ENCODE results near the gene NRIP2.

NRIP2 gene, protein sequence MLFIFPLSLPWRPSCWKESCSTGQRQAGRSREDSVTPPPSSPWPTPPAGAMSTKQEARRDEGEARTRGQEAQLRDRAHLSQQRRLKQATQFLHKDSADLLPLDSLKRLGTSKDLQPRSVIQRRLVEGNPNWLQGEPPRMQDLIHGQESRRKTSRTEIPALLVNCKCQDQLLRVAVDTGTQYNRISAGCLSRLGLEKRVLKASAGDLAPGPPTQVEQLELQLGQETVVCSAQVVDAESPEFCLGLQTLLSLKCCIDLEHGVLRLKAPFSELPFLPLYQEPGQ

DNA sequence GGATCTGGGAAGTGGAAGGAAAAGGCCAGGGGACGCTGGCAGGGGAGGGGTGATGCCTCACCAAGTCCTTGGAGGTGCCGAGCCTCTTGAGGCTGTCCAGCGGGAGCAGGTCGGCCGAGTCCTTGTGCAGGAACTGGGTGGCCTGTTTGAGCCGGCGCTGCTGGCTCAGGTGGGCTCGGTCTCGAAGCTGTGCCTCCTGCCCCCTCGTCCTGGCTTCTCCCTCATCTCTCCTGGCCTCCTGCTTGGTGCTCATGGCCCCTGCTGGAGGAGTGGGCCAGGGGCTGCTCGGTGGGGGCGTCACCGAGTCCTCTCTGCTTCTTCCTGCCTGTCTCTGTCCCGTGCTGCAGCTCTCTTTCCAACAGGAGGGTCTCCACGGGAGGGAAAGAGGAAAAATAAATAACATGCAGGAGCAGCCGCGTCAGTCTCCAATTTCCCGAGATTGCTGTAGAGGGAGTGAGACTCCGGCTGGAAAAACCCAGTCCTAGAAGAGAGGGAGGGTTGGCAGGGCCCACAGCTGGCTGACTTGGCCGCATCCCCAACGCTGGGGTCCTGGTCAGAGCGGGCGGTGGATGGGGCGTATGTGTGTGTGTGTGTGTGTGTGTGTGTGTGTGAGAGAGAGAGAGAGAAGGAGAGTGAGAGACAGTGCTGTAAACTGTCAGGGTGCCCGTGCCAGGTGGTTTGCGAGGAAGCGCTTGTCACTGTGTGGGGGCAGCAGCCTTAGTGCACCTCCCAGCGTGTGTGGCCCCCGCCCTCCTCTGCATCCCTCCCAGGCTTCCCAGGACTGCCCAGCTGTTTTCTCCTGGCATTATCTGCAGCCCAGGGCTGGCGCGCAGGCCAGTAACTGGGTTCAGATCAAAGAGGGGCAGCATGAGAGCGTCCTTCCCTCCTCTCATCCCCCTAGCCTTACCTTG, at the start of gene NRIP2:
Gene NRIP2 (minus strand): TSS at position 455 of the 911 bp plus-strand sequence. CDS start 52 bp downstream, at position 403.
- no peaks in the 10 kb centered on the region for H3F3A ChIP-seq (ENCODE audit: insufficient read depth)
- H3K27me3 ChIP-seq (ENCODE audit: low read length): no peaks in the 10 kb centered on the region
- no peak within 1 kb of the TSS for H2AFZ ChIP-seq (ENCODE audit: low read depth, low read length, severe bottlenecking)
- no peaks in the 10 kb centered on the region for H4K20me1 ChIP-seq (ENCODE audit: low read depth, low read length)
- no peaks in the 10 kb centered on the region for H3K9me3 ChIP-seq (ENCODE audit: insufficient read depth, low read length)
- H3K4me2 ChIP-seq (ENCODE audit: low read depth, low read length, poor library complexity, severe bottlenecking): no peak within 1 kb of the TSS
- H3K9me2 ChIP-seq (replicated peaks; ENCODE audit: insufficient read depth, low read length): no peaks in the 10 kb centered on the region
- H3K36me3 ChIP-seq (ENCODE audit: low read length): no peaks in the 10 kb centered on the region
- no peak within 1 kb of the TSS for H3K27ac ChIP-seq (ENCODE audit: low read depth, low read length)
- H3K9ac ChIP-seq (ENCODE audit: low read length): no peak within 1 kb of the TSS
- H3K4me3 ChIP-seq (ENCODE audit: insufficient read depth, low read length, poor library complexity, severe bottlenecking): no peak within 1 kb of the TSS
- TF ChIP-seq, protein P1, sequence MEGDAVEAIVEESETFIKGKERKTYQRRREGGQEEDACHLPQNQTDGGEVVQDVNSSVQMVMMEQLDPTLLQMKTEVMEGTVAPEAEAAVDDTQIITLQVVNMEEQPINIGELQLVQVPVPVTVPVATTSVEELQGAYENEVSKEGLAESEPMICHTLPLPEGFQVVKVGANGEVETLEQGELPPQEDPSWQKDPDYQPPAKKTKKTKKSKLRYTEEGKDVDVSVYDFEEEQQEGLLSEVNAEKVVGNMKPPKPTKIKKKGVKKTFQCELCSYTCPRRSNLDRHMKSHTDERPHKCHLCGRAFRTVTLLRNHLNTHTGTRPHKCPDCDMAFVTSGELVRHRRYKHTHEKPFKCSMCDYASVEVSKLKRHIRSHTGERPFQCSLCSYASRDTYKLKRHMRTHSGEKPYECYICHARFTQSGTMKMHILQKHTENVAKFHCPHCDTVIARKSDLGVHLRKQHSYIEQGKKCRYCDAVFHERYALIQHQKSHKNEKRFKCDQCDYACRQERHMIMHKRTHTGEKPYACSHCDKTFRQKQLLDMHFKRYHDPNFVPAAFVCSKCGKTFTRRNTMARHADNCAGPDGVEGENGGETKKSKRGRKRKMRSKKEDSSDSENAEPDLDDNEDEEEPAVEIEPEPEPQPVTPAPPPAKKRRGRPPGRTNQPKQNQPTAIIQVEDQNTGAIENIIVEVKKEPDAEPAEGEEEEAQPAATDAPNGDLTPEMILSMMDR (IDR thresholded peaks at IDR 0.05; ENCODE audit: insufficient read depth, low read length, poor library complexity, severe bottlenecking): no peak
- no peak for TF ChIP-seq EZH2phosphoT487 (conservative IDR thresholded peaks at IDR 0.05; ENCODE audit: low read length)
- no peaks in the 10 kb centered on the region for H3K79me2 ChIP-seq (ENCODE audit: insufficient read depth, low read length)

DNA sequence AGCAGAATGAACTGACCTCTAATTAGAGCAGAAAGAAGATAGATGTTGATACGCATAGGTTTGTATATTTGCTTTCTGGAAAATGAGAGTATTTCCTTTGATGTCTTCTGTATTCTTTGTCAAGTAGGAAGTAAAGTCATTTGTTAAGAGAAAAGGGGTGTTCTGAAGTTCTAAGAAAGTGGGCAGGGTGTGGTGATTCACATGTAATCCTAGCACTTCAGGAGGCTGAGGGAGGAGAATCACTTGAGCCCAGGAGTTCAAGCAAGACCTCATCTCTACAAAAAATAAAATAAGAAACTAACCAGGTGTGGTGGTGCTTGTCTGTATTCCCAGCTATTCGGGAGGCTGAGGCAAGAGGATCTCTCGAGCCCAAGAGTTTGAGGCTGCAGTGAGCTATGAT, 45.0 kb upstream of the NRIP2 start:
- H3K36me3 ChIP-seq (ENCODE audit: low read length): peaks cover 3% of the 10 kb centered on the region; the same call in 1 of the 2 replicates
- no peaks in the 10 kb centered on the region for H3K27me3 ChIP-seq (ENCODE audit: low read length)
- no peak overlapping the region for H3K4me3 ChIP-seq (ENCODE audit: insufficient read depth, low read length, poor library complexity, severe bottlenecking)
- no peaks in the 10 kb centered on the region for H3F3A ChIP-seq (ENCODE audit: insufficient read depth)
- H3K9me3 ChIP-seq (ENCODE audit: insufficient read depth, low read length): no peaks in the 10 kb centered on the region
- H3K9me2 ChIP-seq (replicated peaks; ENCODE audit: insufficient read depth, low read length): no peaks in the 10 kb centered on the region
- H3K27ac ChIP-seq (ENCODE audit: low read depth, low read length): no peak overlapping the region
- H4K20me1 ChIP-seq (ENCODE audit: low read depth, low read length): no peaks in the 10 kb centered on the region; the same call in 1 of the 2 replicates
- no peak overlapping the region for H3K4me2 ChIP-seq (ENCODE audit: low read depth, low read length, poor library complexity, severe bottlenecking)
- H3K79me2 ChIP-seq (ENCODE audit: insufficient read depth, low read length): peaks cover 75% of the 10 kb centered on the region
- no peak overlapping the region for H2AFZ ChIP-seq (ENCODE audit: low read depth, low read length, severe bottlenecking)
- H3K9ac ChIP-seq (ENCODE audit: low read length): no peak overlapping the region
- TF ChIP-seq EZH2phosphoT487 (conservative IDR thresholded peaks at IDR 0.05; ENCODE audit: low read length): no peak
- TF ChIP-seq, protein P1 (IDR thresholded peaks at IDR 0.05; ENCODE audit: insufficient read depth, low read length, poor library complexity, severe bottlenecking): no peak

DNA sequence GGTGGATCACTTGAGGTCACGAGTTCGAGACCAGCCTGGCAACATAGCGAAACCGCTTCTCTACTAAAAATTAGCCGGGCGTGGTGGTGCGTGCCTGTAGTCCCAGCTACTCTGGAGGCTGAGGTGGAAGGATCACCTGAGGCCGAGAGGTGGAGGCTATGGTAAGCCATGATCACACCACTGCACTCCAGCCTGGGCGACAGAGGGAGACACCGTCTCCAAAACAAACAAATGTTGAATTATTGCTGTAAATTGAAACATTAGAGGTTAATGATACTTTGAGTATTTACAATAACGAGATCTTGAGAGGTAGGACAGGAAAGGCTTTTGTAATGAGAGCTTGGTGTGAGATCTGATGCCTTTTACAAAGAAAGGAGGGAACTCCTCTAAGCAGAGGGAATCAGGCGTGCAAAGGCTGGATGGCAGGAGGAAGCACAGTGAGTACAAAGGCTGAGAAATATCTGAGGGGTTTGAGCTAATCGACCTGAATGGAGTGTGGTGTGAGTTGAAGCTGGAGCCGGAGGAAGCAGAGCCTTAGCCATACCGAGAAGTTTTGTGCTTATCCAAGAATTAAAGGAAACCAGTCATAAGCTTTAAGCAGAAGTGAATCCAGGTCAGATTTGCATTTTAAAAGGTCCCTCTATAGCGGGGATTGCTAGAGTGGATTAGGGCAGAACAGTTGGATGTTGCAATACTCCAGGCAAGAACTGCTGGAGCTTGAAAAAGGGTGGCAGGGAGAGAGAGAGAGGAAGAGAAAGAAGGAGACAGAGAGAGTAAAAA, 43.3 kb upstream of the NRIP2 start:
- peaks cover 12% of the 10 kb centered on the region; the same call in 1 of the 2 replicates for H3K36me3 ChIP-seq (ENCODE audit: low read length)
- peak overlapping the region; percentile 74 for H3K27ac ChIP-seq (ENCODE audit: low read depth, low read length)
- H3K4me3 ChIP-seq (ENCODE audit: insufficient read depth, low read length, poor library complexity, severe bottlenecking): peak overlapping the region; percentile 74
- H3K9me3 ChIP-seq (ENCODE audit: insufficient read depth, low read length): no peaks in the 10 kb centered on the region
- H3K9ac ChIP-seq (ENCODE audit: low read length): peak overlapping the region; percentile 94
- no peaks in the 10 kb centered on the region for H3K9me2 ChIP-seq (replicated peaks; ENCODE audit: insufficient read depth, low read length)
- H4K20me1 ChIP-seq (ENCODE audit: low read depth, low read length): no peaks in the 10 kb centered on the region; the same call in 1 of the 2 replicates
- H3K79me2 ChIP-seq (ENCODE audit: insufficient read depth, low read length): peaks cover 89% of the 10 kb centered on the region
- TF ChIP-seq EZH2phosphoT487 (conservative IDR thresholded peaks at IDR 0.05; ENCODE audit: low read length): no peak
- TF ChIP-seq, protein P1 (IDR thresholded peaks at IDR 0.05; ENCODE audit: insufficient read depth, low read length, poor library complexity, severe bottlenecking): no peak
- H3F3A ChIP-seq (ENCODE audit: insufficient read depth): no peaks in the 10 kb centered on the region
- H2AFZ ChIP-seq (ENCODE audit: low read depth, low read length, severe bottlenecking): no peak overlapping the region
- no peaks in the 10 kb centered on the region for H3K27me3 ChIP-seq (ENCODE audit: low read length)
- peak overlapping the region; percentile 100 for H3K4me2 ChIP-seq (ENCODE audit: low read depth, low read length, poor library complexity, severe bottlenecking)
